GM19372 (cell line): ENCODE data around the gene SEMA3A.

Experiments
- ATAC-seq: cut with Tn5 transposase; IDR thresholded peaks from one replicate; pipeline ENCODE4 v1.9.1; 2021; ENCODE audit warnings: mild to moderate bottlenecking, low read depth, moderate library complexity; ENCODE audit not compliant: unreplicated experiment

Gene SEMA3A

DNA sequence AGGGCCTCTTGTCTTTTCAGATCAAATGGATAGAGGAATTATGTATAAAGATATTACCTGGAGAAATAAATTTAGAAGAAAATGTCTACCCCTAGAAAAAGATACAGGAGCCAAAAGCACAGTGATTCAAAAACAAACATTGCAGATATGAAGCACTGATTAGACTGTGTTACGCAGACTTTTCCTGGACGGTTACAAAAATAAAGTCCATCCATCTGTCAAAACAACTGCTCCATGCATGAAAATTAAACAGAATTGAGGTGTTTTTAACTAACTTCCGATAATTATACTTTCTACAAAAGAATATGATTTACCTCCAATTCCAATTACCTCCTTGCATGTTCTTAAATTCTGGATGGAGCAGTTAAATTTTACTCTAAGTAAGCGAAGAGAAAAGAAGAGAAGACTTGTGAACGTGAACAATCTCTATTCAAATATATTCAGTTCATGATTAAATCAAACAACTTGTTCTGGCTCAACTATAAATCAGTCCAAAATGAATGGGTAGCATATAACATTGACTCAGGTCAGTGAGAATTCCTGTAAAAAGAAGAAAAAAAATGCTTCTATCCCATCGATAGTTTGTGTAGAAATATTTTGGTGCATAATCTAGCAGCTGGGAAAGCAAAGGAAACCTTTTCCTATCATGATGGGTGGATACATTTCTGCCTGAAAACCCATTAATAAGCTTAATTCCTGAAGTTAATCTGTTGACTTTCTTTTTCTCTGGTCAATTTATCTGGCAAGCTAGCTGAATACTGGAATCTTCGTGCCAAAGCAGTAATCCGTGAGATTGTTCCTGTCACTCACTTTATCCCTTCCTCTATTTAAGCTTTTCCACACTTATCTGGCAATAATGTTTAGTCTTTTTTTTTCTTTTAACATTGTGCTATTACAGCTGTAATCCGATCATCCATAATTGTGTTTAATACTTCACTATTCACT, 80.4 kb downstream of the SEMA3A start:
- no peak for ATAC-seq

DNA sequence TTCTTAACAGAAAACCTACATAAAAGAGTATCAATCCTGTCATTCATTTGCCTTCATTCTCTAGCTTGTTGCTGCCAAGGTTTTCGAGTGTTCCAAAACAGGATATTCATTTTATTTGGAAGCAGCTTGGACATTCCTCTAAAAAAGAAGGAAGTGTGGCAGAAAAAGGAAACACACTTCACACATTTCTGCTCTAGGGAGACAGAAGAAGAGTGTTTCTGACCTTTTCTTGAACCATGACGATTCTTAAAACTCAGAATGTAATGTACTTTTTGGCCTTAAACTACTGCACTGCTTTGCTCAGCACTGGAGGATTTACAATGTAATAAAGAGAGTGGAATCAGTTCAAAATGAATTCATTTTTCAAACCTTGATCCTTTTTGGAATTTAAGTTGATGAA, 81.3 kb downstream of the SEMA3A start:
- ATAC-seq = no peak

DNA sequence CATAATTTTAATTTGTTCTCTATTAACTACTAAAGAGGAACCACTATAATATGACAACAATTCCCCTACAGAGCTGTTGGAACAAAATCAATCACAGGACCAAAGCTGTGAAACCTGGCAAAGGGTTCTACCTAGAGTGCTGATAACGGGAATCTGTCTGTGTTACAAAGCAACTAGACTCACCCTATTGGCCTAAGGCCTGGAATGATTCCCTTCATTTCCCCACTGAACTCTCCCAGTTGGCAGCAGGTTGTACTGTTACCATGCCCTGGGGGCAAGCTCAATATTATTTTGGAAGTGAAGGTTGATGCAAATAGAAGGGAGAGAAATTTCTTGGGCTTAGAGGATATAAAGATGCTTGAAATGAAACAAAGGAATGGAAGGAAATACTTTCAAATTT, 81.8 kb downstream of the SEMA3A start:
- ATAC-seq = no peak

DNA sequence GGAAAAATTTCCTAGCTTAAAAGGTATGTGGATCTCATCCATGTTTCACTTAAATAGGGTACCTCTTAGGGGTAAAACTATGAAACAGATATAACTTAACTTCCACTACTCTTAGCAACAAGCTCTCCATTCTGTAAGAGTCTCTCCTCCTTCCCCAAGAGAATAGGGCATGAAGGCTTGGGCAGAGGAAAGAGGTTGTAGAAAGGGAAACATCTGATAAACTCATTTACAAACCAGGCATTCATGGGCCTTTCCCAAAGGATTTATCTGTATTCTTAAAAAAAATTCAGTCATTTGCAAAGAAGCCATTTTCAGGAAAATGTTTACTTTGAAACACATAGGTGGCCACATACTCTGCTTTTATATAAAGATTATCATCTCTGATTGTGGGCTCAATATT, 82.7 kb downstream of the SEMA3A start:
- ATAC-seq = no peak

DNA sequence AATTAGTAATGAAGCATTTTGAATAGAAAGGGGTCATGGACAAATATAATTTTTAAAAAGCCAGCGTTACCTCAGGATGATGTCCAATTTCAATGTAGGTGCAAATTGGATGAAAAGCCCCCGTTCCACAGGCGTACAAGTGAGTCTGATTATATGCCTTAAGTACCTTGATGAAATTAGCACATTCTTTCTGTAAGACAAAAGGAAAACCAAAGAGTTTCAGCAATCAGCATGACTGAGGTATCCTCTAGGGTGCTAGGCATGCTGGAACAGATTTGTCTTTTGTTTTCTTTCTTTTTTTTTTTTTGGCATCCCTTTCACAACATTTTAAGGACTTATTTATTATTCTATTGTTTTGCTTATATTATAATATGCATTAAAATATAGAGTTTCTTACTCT, 84.2 kb downstream of the SEMA3A start:
- ATAC-seq = no peak

DNA sequence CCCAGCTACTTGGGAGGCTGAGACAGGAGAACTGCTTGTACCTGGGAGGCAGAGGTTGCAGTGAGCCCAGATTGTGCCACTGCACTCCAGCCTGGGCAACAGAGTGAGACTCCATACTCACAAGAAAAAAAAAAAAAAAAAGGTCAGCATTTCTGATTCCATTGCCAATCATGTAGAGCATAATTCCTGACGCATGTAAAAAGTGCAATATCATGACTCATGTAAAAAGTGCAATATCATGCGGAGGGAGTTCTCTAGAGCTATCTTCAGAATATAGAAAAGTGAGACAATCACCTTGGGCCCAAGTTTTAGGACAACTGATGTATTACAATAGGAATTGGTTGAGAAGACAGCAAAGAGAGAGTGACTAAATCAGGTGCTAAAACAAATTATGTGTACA, 85.8 kb downstream of the SEMA3A start:
- ATAC-seq = no peak

DNA sequence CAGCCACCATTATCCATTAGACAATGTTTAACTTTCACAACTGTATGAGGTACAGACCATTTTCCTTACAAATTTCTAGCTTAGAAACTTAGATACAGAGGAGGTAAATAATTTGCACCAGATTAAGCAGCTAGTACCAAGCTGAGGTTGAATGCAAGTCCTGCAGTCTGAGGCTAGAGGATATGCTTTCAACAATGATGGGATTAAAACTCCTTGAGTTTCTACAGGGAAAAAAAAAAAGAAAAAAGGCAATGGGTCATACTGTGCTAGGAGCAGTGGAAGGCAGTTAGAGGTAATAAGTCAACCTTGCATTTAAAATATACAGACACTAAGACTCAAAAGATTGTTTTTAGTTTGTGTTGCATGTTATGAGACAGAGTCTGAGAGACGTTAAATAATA, 86.5 kb downstream of the SEMA3A start:
- no peak for ATAC-seq

DNA sequence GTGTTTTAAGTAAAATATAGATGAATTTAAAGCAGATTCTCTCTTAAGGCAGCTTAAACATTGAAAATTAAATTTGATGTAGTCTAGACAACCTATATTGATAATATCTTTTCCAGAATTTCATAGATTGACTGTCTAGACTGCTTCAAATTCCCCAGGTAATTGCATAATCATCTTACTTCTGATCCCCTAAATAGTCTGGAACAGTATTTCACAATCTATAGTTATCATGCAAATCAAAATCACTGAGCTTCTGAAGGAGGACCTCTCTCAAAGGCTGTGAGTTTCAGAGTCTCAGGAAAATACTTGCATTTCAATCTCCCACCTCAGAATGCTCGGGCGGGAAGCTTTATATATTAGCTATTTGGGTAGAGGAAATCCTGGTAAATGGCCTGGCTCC, 87.3 kb downstream of the SEMA3A start:
- no peak for ATAC-seq

DNA sequence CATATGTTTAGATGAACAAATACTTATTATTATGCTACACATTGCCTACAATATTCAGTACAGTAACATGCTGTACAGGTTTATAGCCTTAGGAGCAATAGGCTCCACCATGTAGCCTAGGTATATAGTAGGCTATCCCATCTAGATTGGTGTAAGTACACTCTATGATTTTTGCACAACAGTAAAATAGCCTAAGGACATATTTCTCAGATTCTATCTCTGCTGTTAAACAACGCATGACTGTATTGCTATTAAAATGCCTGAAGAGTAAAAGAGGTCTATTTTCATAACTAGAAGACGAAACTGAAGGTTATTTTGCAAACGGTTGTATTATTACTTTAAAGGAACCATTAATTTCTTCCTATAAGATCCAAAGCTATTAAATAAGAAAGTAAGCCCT, 88.3 kb downstream of the SEMA3A start:
- ATAC-seq = no peak

DNA sequence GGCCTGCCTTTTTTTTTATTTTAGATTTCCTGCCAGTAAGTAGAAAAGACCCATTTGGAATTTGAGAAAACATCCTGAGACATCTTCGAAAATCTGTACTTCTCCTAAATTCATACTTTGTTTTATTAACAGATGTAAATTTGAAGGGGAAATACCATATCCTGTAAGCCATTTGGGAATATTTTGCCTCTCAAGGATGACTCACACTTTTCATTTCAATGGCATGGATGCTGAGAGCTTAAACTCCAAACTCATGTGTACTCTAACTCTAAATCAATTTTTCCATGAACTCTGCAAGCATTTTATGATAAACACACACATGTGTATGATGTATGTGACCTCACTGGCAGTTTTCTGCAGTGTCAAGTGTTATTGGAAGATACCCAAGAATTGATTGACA, 89.0 kb downstream of the SEMA3A start:
- no peak for ATAC-seq

DNA sequence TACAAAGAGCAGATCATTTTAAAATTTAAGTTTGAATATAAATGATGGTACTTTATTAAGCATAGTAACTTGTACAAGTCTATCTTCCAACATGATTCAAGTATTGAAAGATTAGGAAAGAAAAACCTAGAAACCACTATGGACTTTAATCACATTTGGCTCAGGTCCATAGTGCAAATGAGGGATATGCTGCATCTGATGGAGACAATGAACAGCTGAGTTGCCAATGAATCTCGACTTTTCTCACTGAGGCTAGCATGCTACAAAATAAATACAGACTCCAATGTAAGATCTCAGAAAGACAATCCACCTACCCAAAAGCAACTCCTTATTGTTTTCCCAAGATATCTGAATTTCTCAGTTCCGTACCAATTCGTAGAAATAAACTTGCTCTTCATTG, 89.8 kb downstream of the SEMA3A start:
- ATAC-seq = no peak

DNA sequence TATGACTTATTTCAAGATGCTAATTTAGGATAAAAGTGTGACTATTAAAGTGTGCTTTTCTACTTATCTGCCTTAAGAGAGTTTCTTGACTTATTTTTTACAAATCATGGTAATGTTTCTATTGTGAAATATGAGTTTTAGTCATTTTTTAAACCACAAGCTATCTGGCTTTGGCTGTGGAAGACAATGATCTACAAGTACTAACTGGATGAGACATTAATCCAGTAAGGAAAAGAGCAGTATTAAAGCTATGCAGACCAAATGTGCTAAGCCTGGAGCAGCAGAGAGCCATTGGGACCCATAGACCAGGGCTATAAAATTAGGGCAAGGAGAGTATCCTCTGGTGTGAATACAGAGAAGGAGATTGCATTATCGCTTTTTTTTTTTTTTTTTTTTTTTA, 92.4 kb downstream of the SEMA3A start:
- no peak for ATAC-seq

DNA sequence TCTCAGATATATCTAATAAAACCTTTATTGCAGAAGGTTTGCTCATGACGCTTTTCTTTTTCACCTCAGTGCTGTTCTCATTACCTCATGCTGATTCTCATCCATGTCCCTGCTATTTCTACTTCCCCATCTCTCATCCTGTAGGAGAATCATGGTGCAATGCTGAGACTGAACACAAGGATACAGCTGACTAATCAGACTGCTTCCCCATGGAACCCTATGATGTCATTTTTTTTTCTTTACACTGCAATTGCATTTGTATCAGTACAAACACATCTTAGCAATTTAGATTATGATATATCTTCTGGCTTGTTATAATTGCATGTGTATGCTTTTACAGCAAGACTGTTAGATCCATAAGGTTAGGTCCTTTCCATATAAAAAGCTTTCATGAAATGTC, 93.7 kb downstream of the SEMA3A start:
- ATAC-seq = no peak

DNA sequence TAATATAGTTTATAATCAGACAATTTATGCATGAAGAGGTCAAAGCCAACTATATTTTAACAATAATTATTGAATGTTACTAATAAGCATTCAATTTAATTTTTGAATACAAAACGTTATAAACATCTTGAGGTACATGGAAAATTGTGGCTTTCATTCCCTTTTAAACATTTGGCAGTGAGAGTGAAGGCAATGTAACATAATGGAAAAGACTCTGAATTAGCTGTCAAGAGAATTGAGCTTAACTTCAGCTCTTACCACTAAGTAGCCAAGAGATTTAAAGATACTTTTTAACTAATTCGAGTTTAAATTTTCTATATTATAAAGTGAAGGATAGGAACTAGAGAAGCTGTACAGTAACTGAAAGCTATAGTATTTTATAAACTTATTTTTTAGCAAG, 98.6 kb downstream of the SEMA3A start:
- ATAC-seq = no peak

DNA sequence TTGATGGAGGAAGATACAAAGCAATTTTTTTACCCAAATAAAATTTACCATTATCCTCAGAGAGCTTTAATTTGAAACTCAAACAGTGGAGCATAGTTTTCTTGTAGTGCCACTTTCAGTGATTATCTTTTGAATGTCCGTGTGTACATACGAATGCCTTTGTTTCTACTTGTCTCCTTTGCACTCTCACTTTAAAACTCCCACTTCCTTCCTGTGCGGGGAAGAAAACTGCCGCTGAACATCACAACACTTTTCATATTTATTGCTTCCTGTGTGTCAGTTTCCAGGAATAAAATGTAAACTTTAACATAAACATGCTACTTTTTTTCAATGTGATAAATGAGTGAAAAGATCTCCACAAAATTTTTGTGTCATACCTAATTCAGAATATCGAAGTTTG, 102.4 kb downstream of the SEMA3A start:
- ATAC-seq = no peak

DNA sequence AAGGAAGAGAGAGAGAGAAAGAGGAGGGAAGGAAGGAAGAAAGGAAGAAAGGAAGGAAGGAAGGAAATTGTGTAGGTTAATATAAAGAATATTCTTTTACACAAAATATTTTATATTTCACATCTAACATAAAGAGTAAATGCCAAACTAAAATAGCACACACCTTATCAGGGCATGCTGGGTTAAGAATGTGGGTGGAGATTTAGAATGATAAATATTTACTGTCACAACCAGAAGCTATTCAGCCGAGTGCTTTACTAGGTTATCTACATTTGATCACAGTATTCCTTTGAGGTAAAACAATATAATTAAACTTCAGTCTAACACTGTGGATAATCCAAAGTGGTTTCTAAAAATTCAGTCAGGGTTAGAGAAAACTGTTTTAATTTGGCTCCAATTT, 103.3 kb downstream of the SEMA3A start:
- no peak for ATAC-seq

DNA sequence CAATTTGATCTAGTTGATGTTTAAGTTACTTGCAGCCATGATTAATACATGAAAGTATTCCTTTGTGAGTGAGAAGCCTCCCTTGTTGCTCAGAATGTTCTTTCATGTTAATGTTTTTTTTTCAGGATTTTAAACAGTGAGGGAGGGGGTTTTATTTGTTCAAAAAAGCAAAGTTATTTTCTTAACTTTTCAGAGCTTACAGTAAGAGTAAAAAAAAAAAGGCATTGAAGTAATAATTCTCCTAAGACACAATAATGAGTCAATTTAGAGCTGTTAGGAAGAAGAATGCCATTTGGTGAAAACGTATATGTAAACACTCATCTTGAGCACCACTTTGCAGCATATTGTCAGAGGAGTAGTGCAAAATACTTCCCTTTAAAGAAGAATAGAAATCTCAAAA, 105.8 kb downstream of the SEMA3A start:
- ATAC-seq = no peak

DNA sequence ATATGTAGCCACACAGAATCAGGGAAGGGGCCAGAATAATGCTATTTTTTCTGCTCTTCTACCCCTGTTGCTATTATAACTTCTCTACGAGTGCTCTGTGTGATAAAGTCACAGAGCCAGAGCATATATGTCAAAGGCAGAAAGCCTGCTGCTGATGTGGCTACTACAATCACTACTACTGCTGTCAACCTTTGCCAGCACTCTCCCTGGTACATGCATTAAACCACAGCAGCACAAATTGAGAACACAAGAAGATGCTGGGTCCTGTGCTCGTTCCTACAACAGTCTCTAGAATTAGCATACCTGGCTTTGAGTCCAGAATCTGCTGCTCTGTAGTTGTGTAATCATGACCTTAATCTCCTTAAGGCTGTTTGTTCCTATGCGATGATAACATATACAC, 108.6 kb downstream of the SEMA3A start:
- no peak for ATAC-seq

DNA sequence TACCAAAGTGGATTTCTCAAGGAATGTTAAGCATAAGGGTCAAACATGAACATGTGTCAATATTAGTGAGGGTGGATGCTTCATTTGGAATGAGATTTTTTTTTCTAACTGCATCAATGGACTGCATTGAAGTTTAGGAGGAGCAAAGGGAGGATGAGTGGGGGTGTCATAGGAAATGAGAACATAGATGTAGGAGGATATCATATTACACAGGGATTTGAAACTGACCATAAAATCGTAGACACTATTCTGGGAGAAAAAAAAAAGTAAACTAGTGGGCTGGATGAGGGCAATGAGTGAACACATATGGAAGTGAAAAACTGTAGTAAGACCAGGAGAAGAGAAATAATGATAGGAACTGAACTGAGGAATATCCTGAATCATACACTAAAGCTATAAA, 109.4 kb downstream of the SEMA3A start:
- ATAC-seq = no peak

DNA sequence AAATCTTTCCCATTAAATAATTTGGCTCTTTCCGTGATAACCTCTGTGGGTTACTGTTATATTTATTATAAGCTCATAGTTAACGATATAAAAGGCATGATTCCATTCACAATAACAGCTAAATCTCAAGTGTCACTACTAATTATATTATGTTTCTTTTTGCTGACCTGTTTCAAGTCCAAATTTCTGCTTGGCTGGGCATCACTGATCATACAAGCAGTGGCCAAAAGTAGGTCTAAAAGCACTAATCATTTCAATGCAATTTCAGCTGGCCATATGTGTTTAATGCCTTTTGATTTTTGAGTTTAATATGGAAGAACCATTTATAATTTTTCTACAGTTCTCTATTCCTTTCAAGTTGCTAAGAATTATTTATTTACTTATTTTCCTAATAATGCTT, 110.7 kb downstream of the SEMA3A start:
- no peak for ATAC-seq

DNA sequence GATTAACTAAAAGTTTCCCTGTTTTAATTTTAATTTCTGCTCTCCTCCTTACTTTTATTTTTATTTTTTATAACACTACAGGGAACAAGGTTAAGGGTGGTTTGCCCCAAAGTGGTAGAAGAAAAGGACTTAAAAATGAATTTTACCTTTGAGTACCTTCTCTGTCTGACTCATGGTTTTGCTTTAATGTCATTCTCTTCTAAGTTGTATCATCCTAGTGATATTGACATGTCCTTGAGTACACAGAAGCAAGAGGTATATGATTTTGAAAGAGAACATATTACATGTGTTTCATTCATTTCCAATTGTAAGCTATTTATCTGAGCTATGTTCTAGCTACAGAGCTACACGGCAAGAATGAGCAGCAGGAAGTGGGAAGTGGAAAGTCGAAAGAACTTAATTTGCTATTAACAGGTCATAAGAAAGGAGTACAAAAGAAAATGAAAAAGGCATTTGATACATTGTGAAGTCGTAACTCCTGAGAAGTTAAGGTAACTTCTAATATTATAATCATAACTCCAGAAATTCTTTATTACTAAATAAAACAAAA, 112.5 kb downstream of the SEMA3A start:
- ATAC-seq = no peak

DNA sequence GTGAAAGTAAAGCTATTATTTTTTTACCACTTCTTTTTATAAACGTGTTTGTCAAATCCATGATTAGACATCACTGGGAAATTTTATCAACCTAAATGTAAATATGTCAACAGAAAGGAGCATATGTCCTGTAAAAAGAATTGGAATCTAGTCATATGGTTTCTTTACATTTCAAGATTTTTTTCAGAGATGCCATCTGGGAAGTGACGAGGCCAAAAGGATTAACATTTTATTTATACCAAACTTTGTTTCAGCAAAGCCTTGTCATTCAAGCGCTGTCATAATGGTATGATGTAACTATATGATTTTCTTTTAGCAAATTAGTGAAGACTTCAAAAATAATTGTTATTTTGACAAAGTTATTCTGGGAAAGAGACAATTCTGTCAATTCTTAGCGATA, 117.3 kb downstream of the SEMA3A start:
- ATAC-seq = no peak
